ENCODE measurements around the gene RTP2.

GRCh38 chr3:187702507-187703033 is at the start of gene RTP2:
- TF ChIP-seq, protein P1, sequence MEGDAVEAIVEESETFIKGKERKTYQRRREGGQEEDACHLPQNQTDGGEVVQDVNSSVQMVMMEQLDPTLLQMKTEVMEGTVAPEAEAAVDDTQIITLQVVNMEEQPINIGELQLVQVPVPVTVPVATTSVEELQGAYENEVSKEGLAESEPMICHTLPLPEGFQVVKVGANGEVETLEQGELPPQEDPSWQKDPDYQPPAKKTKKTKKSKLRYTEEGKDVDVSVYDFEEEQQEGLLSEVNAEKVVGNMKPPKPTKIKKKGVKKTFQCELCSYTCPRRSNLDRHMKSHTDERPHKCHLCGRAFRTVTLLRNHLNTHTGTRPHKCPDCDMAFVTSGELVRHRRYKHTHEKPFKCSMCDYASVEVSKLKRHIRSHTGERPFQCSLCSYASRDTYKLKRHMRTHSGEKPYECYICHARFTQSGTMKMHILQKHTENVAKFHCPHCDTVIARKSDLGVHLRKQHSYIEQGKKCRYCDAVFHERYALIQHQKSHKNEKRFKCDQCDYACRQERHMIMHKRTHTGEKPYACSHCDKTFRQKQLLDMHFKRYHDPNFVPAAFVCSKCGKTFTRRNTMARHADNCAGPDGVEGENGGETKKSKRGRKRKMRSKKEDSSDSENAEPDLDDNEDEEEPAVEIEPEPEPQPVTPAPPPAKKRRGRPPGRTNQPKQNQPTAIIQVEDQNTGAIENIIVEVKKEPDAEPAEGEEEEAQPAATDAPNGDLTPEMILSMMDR (IDR thresholded peaks at IDR 0.05; ENCODE audit: poor library complexity), result no peak
- no peak for TF ChIP-seq EZH2 (IDR thresholded peaks at IDR 0.05; ENCODE audit: borderline replicate concordance)

Measured in hepatocyte (in vitro differentiated cells).